KBM-7 (cell line): ENCODE results near the gene TIMP4.

Experiments
- DNase-seq: peaks from one replicate; pipeline ENCODE4 v3.0.0-alpha.2; 2015
- in situ Hi-C: fragments of 300-500 bp; cut with MboI; formaldehyde crosslinking; loops from 2 replicates; pipeline ENCODE4 v1.14.3; 2020; ENCODE audit warnings: low sequenced_read_pairs, low pct_unique_long_range_greater_than_20kb, mixed read lengths

TIMP4 gene

DNA sequence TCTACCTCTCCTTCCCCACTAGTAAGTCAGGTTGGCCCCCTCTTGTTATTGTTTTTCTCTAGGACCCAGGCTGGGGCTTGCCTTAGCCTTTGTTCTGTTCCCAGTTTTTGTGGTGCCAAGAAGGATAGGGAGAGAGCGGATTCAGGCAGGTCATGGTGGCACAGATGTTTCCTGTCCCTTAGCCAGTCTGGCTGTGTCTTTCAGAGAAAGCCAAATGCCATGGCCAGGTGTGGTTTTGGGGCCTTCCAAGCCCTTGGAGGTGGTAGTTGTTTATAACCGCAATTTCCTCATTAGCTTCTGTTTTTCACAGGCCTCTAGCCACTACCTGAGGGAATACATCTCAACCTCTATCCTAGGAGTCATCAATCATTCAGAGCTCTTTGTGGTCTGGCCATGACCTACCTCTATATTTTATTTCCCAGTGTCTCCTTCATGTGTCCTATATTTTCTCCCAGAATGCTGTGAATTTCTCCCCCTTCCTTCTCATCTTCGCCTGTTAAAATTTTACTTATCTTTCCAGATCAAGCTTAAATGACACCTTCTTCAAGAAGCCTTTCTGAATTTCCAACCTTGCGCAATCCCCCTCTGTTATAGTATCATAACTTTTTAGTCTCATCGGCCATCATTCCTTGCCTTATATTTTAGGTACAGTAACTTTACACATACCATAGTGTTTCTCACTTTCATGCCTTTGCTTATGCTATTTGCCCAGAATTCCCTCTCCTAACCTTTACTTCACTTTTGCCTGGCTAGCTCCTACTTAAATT lies 38.2 kb downstream of the TIMP4 start:
- in situ Hi-C loops = no loop called here
- peak; percentile 71 for DNase-seq

GRCh38 chr3:12117473-12117872 lies 41.2 kb downstream of the TIMP4 start:
- no peak for DNase-seq
- in situ Hi-C loops = no loop called here

- no peak for DNase-seq
- in situ Hi-C loops = no loop called here
Observed at GRCh38 chr3:12116870-12117269, 41.8 kb downstream of the TIMP4 start.

DNA sequence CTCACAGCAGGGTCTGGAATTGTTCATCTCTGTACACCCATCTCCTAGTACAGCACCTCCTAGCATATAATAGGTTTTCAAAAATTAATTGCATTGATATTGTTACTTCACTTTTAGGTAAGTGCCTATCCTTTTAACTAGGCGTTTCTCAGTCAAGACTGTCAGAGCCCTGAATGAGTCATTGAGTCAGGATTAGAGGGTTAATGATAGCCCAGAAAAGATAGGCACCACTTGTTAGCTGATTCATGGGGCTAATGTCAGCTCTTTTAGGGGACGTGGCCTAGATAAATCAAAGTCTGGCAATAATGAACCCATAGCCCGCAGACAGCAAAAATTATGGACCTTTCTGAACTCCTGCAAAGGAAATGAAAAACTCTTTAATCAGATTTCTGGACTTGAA lies 42.9 kb downstream of the TIMP4 start:
- DNase-seq = no peak
- in situ Hi-C loops = no loop called here

DNA sequence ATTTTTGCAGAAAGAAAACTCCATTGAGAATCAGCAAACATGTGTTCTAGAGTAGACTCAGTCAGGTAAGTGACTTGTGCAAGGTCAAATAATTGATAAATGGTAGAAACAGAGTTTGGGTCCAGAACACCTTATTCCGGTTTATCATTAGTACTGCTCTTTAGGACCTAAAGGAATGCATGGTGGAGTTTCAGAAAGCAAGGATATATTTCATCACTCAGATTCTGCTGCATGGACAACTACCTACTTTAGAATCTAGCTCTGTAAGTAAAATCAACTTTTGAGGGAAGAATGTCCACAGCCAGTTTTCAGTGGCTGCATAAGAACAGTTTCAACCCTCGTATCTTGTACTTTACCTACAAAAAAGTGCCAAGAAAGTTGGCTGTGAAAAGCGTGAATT lies 43.6 kb downstream of the TIMP4 start:
- no peak for DNase-seq
- in situ Hi-C loops = no loop called here

GRCh38 chr3:12114251-12114650 lies 44.5 kb downstream of the TIMP4 start:
- no peak for DNase-seq
- in situ Hi-C loops = no loop called here

GRCh38 chr3:12107071-12107713 lies 51.5 kb downstream of the TIMP4 start:
- no peak for DNase-seq
- in situ Hi-C loops = no loop called here
